ENCODE data around the gene CD163L1. TPM values are rescaled to one million over a fixed set of nuclear protein-coding genes. Genes with fewer than 3 reads are reported as not detected.
A peak's percentile ranks its signal among the peaks of the same experiment; 100 is the strongest.

Gene CD163L1
- total and polyA plus RNA-seq, 12 donors: 1.00 to 7.2 (median 2.5) TPM

DNA sequence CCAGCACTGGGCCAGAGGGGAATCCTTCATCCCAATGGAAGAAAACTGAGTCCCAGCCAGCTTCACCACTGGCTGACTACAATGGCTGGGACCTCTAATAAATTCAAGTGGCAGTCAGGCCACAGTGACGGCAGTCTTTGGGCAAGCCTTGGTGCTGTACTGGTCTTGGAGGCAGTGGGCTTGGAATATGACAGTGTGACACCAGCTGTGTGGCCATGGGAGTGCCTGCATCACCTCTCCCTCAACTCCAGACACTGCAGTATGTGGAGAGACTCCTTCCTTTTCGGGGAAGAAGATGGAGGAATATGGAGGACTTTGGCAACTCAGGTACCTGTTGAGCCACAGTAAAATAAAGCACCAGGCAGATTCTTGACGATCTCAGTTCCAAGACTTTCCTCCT is 16.0 kb upstream of the CD163L1 start:
- peaks cover 0 to 36% (median 0%) of the 10 kb centered on the region in 11 donors for H3K9me3 ChIP-seq
- no peaks in the 10 kb centered on the region for H3K4me1 ChIP-seq
- H3K4me3 ChIP-seq: no peak overlapping the region
- WGBS, 2 donors: 76 to 83% methylated on average over 3 of the region's 3 CpGs
- DNase-seq (no peak), ATAC-seq (peak in 2 of 8 donors; percentile 17 to 33)
- H3K36me3 ChIP-seq: no peaks in the 10 kb centered on the region
- TF ChIP-seq, protein P1, sequence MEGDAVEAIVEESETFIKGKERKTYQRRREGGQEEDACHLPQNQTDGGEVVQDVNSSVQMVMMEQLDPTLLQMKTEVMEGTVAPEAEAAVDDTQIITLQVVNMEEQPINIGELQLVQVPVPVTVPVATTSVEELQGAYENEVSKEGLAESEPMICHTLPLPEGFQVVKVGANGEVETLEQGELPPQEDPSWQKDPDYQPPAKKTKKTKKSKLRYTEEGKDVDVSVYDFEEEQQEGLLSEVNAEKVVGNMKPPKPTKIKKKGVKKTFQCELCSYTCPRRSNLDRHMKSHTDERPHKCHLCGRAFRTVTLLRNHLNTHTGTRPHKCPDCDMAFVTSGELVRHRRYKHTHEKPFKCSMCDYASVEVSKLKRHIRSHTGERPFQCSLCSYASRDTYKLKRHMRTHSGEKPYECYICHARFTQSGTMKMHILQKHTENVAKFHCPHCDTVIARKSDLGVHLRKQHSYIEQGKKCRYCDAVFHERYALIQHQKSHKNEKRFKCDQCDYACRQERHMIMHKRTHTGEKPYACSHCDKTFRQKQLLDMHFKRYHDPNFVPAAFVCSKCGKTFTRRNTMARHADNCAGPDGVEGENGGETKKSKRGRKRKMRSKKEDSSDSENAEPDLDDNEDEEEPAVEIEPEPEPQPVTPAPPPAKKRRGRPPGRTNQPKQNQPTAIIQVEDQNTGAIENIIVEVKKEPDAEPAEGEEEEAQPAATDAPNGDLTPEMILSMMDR (IDR thresholded peaks at IDR 0.05): no peak
- no peak overlapping the region for H3K27ac ChIP-seq
- intact Hi-C loops (cut with DNase I): loop anchor here in 8 of 10 donors (2.0 to 10.0 kb wide), 4 partner anchors 235 to 241 kb away; no protein-coding TSS in a partner anchor
- H3K27me3 ChIP-seq: peaks cover 0 to 4% (median 0%) of the 10 kb centered on the region in 7 donors

DNA sequence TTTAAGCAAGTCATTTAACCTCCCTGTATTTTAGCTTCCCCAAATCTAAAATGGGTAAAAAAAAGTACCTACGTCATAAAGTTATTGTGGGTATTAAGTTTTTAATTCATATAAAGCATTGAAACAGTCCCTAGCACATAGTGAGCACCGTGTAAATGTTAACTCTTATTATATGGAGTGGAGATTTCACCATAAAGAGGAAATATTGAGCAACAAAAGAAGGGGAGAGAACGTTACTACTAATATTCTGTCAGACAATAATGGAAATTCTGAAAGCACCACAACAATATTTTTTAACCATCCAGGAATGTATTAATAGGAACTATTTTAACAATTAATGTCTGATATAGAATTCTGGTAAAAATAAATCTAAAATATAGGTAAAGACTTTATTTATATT is 7.8 kb upstream of the CD163L1 start:
- Histone ChIP-seq H3K4me3 (no peak overlapping the region), H3K27ac (no peak overlapping the region), H3K27me3 (no peaks in the 10 kb centered on the region), H3K9me3 (peaks cover 0 to 10% (median 0%) of the 10 kb centered on the region in 11 donors), H3K36me3 (no peaks in the 10 kb centered on the region), H3K4me1 (no peaks in the 10 kb centered on the region)
- TF ChIP-seq, protein P1 (IDR thresholded peaks at IDR 0.05): no peak
- 66 to 72% methylated on average over 3 of the region's 3 CpGs for WGBS, 2 donors
- ATAC-seq (no peak), DNase-seq (no peak)
- intact Hi-C loops (cut with DNase I): no loop called here

GRCh38 chr12:7450667-7451066 is 6.7 kb upstream of the CD163L1 start:
- H3K27me3 ChIP-seq: no peaks in the 10 kb centered on the region
- no peak overlapping the region for H3K27ac ChIP-seq
- 76 to 79% methylated on average over 7 of the region's 7 CpGs for WGBS, 2 donors
- intact Hi-C loops (cut with DNase I): no loop called here
- H3K4me1 ChIP-seq: no peaks in the 10 kb centered on the region
- ATAC-seq: no peak
- H3K9me3 ChIP-seq: peaks cover 0 to 10% (median 0%) of the 10 kb centered on the region in 11 donors
- TF ChIP-seq, protein P1 (IDR thresholded peaks at IDR 0.05): no peak
- DNase-seq: no peak
- H3K4me3 ChIP-seq: no peak overlapping the region
- H3K36me3 ChIP-seq: no peaks in the 10 kb centered on the region

DNA sequence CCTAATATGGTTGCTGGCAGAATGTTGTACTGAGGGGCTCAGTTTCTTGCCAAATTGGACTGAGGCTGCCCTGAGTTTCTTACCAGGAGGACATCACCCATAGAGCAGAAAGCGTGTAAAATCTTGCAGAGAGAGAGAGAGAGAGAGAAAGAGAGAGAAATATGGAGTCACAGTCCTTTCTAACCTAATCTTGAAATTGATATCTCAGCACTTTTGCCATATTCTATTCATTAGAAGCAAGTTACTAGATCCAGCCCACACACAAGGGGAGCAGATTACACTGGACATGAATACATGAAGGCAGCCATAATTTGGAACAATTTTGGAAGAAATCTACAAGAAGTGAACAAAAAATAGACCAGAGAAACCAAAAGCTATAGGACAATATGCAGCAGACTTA is 4.1 kb upstream of the CD163L1 start:
- H3K36me3 ChIP-seq: no peaks in the 10 kb centered on the region
- ATAC-seq (no peak), DNase-seq (no peak)
- no peak overlapping the region for H3K4me3 ChIP-seq
- H3K27me3 ChIP-seq: peaks cover 0 to under 1% (median 0%) of the 10 kb centered on the region in 7 donors
- 84 to 90% methylated on average over 1 of the region's 1 CpG for WGBS, 2 donors
- TF ChIP-seq, protein P1 (IDR thresholded peaks at IDR 0.05): no peak
- intact Hi-C loops (cut with DNase I): no loop called here
- H3K9me3 ChIP-seq: peaks cover 0 to 2% (median 0%) of the 10 kb centered on the region in 11 donors
- no peak overlapping the region for H3K27ac ChIP-seq
- peaks cover 0 to 6% (median 0%) of the 10 kb centered on the region in 9 donors for H3K4me1 ChIP-seq

Measured in heart right ventricle (tissue), 16 donors.